HG03095 (cell line): ENCODE data around the gene ZMIZ1.

Experiments used
- ATAC-seq: cut with Tn5 transposase; IDR thresholded peaks from one replicate; pipeline ENCODE4 v1.9.1; 2021; ENCODE audit warnings: moderate library complexity; ENCODE audit not compliant: unreplicated experiment

Gene ZMIZ1

DNA sequence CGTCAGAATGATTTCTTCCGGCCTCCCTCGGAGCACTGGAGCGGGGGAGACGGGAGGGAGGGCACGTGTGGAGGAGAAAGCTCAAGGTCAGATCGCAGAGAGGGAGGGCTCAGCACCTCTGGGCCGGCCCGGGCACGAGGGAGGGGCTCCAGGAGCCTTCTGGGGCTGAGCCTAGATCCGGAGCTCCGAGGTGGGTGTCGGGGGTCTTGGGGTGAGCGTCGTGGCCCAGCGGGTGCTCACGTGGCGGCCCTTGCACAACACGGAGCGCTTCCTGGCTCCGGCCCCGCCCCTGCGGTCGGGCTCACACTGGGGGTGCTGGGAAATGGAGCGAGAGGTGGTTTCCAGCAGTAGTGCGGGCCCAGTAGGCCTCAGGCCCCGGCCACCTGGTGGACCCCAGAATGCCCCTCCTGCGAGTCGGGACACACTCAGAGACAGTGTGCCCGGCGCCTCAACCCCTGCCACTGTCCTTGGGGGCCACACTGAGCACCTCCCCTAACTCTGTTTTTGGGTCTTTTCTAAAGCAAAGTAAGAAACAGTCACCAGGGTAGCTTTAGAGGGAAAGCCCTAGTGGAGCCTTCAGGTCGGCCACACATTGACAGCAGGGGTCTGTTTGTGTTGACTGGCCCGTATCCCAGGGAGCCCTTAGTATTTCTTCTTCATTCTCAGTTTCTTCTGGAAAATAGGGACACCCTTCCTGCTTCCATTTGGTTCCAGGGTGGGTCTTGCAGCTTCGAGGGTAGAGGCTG lies 279.3 kb downstream of the ZMIZ1 start:
- ATAC-seq: peak; percentile 83

GRCh38 chr10:79348640-79348988 lies 279.8 kb downstream of the ZMIZ1 start:
- ATAC-seq: no peak

- no peak for ATAC-seq
Observed at GRCh38 chr10:79349072-79349491, 280.3 kb downstream of the ZMIZ1 start.

DNA sequence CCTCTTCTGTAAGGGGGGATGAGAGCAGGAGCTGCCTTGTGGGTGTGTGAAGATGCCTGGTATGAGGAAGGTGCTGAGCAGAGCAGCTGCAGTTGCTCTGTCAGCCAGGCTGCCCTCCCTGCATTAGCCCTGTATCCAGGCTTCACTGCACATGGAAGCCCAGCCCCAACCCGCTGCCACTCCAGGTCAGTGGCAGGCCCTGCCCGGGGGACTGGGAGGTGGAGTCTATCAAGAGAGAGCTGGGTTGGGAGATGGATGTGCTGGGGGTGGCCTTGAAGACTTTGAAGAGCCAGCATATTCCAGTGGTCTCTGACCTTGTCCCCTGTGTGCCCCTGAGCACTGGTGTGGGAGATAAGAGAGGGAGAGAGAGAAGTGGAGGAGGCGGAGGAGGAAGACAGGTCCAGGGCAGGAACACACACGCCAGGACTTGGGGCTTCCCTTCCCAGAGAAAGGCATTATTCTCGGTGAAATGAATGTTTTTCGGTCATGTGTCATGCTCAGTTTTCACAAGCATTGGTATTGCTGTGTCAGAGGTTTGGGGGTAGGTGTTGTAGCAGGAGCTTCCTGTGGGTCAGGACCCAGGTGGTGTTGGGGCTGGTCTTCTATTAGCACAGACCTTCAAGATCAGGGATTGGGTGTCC lies 281.1 kb downstream of the ZMIZ1 start:
- no peak for ATAC-seq

- ATAC-seq: no peak
Observed at GRCh38 chr10:79350407-79351154, 281.8 kb downstream of the ZMIZ1 start.

GRCh38 chr10:79351332-79351731 lies 282.6 kb downstream of the ZMIZ1 start:
- ATAC-seq: no peak

- no peak for ATAC-seq
Observed at GRCh38 chr10:79352035-79352877, 283.5 kb downstream of the ZMIZ1 start.

DNA sequence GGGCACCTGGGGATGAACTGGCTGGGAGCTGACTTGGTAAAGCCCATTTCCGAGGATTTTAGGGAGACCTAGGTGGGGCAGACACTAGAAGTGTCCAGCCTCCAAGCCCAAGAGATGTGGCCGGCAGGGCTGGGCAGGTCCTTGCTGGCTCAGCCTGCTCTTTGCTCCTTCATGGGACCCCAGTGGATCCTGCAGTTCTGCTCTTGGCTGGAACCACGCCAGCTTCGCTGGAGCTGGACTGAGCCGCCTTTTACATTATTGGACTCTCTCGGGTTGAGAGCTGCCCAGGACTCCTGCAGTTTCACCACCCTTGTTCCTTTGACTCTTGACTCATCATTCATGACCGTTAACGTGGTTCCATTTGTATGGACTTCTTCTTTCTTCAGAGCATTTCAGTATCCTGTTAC lies 284.2 kb downstream of the ZMIZ1 start:
- ATAC-seq: no peak

- no peak for ATAC-seq
Observed at GRCh38 chr10:79353726-79354125, 285.0 kb downstream of the ZMIZ1 start.

DNA sequence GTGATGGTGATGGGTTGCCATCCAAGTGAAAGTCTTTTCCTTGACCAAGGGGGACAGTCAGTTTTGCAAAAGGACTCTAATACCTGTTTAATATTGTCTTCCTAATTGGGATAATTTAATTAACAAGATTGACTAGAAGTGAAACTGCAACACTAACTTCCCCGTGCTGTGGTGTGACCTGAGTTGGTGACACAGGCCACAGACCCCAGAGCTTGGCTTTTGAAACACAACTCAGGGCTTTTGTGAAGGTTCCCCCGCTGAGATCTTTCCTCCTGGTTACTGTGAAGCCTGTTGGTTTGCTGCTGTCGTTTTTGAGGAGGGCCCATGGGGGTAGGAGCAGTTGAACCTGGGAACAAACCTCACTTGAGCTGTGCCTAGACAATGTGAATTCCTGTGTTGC lies 285.4 kb downstream of the ZMIZ1 start:
- ATAC-seq: no peak

DNA sequence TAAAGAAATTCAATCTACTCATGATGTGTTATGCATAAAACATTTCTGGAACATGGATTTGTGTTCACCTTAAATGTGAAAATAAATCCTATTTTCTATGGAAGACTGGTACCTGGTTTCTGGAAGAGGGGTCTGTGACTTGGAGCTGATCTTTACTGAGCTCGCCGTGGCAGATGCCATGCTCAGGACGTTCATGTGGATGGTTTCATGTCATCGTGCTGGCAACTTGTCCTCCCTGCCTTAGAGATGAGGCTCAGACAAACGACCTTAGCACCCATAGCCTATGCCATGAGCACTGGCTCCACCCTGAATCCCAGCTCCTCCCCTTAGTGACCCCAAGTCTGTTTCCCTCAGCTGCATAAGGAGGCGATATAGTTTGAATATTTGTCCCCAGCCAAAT lies 285.8 kb downstream of the ZMIZ1 start:
- ATAC-seq: no peak

DNA sequence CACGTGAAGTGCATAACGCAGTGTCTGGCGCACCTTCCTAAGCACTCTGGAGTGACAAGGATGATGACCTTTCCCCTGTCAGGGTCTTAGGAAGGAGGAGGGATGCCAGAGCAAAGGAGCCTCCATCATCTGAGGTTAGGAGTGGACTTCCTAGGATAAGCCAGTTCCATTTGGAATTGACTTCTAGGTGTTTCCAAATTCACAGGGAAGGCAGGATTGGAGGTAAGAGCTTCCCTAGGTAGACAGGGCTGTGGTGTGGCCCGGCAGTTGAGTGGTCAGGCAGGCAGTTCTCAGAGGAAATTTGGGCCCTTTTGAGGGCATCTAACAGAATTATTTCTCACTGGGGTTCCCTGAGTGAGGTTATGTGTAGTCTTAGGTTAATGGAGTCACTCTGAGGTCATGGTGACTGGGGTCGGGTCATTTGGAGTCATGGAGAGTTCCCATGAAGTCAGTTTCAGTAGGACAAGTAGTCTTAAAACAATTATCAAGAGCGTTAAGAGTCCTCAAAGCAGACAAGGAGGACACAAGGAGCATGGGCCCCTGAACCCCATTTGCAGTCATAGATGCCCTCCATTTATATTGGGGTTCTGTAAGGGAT lies 286.8 kb downstream of the ZMIZ1 start:
- ATAC-seq: no peak

DNA sequence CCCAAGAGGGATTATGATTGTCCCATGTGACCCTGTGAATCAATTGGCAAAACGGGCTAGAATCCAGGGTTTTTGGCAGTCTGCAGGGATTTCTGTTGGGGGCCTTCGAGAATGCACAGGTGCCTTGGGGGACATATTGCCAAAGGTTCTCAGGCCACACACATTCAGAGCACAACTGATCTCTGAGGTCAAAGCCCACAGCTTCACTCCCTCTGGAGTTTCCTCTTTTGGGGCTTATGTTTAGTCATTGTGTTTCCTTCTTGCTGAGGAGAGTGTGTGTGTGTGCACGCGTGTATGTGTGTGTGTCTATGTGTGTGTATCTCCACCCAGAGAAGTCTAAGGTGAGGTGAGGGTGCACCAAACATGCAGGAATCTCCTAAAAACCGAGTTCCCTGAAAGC lies 287.3 kb downstream of the ZMIZ1 start:
- ATAC-seq: no peak

- ATAC-seq: no peak
Observed at GRCh38 chr10:79357180-79357579, 288.4 kb downstream of the ZMIZ1 start.

DNA sequence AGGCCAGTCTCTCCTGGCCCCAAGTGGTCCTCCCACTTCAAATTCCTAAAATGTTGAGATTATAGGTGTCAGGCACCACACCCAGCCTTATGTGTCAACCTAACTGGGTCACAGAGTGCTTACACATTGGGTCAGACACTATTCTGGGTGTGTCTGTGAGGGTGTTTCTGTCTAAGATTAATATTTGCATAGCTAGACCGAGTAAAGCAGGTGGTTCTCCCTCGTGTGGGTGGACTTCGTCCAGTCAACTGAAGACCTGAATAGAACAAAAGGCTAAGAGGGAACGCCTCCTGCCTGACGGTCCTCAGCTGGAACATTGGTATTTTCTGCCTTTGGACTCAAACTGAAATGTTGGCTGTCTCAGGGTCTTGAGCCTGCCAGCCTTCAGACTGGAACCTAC lies 290.0 kb downstream of the ZMIZ1 start:
- peak; percentile 45 for ATAC-seq

GRCh38 chr10:79359816-79360498 lies 291.2 kb downstream of the ZMIZ1 start:
- ATAC-seq: no peak

DNA sequence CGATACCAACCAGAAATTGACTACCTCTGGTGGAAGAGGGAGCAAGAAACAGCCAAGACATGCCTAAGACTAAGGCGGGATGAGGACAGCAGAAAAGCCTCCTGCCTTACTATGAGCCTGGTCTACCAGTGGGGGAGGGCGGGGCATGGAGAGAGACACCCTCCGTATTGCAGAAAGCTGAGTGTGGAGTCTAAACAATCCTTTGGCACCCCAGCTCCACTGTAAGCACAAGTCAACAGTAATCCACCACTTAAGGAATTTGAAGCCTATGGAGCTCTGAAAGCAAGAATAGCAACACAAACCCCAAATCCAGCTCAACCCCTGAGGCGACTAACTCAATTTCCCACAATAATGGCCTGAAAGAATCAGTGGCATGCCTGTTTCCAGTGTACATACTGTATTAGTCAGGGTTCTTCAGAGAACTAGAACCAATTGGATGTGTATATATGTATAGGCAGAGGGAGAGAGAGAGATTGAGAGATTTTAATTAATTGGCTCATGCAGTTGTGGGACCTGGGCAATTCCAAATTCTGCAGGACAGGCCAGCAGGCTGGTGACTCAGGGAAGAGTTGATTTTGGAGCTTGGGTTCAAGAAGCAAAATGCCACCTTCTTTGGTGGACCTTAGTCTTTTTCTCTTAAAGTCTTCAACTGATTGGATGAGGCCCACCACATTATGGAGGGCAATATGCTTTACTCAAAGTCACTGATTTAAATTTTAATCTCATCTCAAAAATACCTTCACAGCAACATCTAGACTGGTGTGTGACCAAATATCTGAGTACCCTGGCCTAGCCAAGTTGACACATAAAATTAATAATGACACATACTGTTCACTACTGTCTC lies 292.0 kb downstream of the ZMIZ1 start:
- no peak for ATAC-seq

GRCh38 chr10:79361726-79362397 lies 293.1 kb downstream of the ZMIZ1 start:
- no peak for ATAC-seq
